Colonic mucosa (tissue), 4 donors: ENCODE measurements around the gene UBE3A. TPM values are rescaled to one million over a fixed set of nuclear protein-coding genes. Genes with fewer than 3 reads are reported as not detected.

Source experiments
- DNase-seq: peaks from one replicate; pipeline ENCODE4 v3.0.0-alpha.2; 2020
- H3K27ac ChIP-seq: fragments of 200-600 bp; one replicate; pipeline ENCODE4 v1.8.0; 2021
- H3K27me3 ChIP-seq: fragments of 200-600 bp; one replicate; pipeline ENCODE4 v1.8.0; 2021
- H3K36me3 ChIP-seq: fragments of 200-600 bp; one replicate; pipeline ENCODE4 v1.8.0; 2021
- H3K4me1 ChIP-seq: fragments of 200-600 bp; one replicate; pipeline ENCODE4 v1.8.0; 2021; ENCODE audit warnings: mild to moderate bottlenecking
- H3K4me3 ChIP-seq: fragments of 200-600 bp; one replicate; pipeline ENCODE4 v1.8.0; 2021
- H3K9ac ChIP-seq, 2 donors: one replicate each; pipeline ENCODE4 v1.7.0; 2013; ENCODE audit warnings: control low read depth in 2 of 2, low read depth in 2 of 2, low read length in 2 of 2
- H3K9me3 ChIP-seq: fragments of 200-600 bp; one replicate; pipeline ENCODE4 v1.8.0; 2021
- intact Hi-C: fragments of 100-400 bp; cut with DNase I; formaldehyde crosslinking; loops from one replicate; pipeline ENCODE4 v1.14.1; 2022
- total RNA-seq, 2 donors: library from RNA; stranded (reverse); fragmentation: NEBNext Ultra II Directional in 1 of 2; extraction: Animal tissue kit (Norgen Biotek cat#: 25700) in 1 of 2; gene quantifications; one replicate each; pipeline ENCODE4 v1.2.1, GENCODE V29; 2021
- TF ChIP-seq, protein P1 (sequence below): fragments of 200-600 bp; IDR thresholded peaks from one replicate; pipeline ENCODE4 v1.8.0; 2022; ENCODE audit warnings: antibody characterized with exemption, mild to moderate bottlenecking
- donor health status: healthy.
- donor health status: DM: no; HTN: no; CAD: no.
- donor health status: DM: no; HTN: no; CAD: no.

Gene UBE3A
- total RNA-seq, 2 donors from 2014 or later: 83.9 to 92.2 TPM

DNA sequence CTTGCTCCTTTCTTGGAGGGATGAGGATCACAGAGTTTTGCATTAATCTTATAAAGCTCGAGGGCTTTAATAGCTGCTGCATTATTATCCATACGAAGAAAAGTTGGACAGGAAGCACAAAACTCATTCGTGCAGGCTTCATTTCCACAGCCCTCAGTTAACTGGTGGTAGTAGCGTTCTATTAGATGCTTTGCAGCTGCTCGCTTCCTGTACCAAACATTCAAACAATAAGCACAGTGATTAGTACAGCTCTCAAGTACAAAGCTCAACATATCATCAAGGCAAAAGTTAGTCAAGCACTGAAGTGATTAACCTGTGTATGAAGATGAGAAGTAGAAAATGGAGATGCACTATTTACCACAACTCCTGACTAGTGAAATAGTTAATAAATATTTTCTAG lies 63.3 kb downstream of the UBE3A start:
- intact Hi-C loops: loop anchor here (10.0 kb wide), 1 partner anchor 59 kb away; the partner anchor contains the start of gene UBE3A
- DNase-seq: no peak
- no peaks in the 10 kb centered on the region for H3K9me3 ChIP-seq

DNA sequence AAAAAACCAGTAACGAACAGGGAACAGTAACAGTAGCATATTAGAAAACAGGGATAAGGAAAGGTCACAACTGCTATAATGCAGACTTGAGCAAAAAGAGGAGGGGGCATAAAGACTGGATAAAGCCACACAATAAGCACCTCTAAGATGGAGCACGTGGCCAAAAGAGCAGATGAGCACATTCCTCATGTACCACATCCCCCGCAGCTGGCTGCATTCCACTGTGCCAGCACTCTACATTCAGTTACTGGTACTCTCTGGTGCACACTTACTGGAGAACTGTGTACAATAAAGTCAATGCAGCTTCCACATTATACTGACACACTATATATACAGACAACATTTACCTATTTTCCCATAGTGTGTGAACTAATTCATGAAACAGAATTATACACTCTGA lies 64.7 kb downstream of the UBE3A start:
- no peaks in the 10 kb centered on the region for H3K4me1 ChIP-seq

More for the DNA sequence above, 63.3 kb downstream of the UBE3A start:
- H3K27me3 ChIP-seq: no peaks in the 10 kb centered on the region
- no peak overlapping the region for H3K9ac ChIP-seq
- no peak overlapping the region for H3K27ac ChIP-seq
- no peaks in the 10 kb centered on the region for H3K4me1 ChIP-seq
- TF ChIP-seq, protein P1, sequence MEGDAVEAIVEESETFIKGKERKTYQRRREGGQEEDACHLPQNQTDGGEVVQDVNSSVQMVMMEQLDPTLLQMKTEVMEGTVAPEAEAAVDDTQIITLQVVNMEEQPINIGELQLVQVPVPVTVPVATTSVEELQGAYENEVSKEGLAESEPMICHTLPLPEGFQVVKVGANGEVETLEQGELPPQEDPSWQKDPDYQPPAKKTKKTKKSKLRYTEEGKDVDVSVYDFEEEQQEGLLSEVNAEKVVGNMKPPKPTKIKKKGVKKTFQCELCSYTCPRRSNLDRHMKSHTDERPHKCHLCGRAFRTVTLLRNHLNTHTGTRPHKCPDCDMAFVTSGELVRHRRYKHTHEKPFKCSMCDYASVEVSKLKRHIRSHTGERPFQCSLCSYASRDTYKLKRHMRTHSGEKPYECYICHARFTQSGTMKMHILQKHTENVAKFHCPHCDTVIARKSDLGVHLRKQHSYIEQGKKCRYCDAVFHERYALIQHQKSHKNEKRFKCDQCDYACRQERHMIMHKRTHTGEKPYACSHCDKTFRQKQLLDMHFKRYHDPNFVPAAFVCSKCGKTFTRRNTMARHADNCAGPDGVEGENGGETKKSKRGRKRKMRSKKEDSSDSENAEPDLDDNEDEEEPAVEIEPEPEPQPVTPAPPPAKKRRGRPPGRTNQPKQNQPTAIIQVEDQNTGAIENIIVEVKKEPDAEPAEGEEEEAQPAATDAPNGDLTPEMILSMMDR: no peak
- no peak overlapping the region for H3K4me3 ChIP-seq
- H3K36me3 ChIP-seq: no peaks in the 10 kb centered on the region

DNA sequence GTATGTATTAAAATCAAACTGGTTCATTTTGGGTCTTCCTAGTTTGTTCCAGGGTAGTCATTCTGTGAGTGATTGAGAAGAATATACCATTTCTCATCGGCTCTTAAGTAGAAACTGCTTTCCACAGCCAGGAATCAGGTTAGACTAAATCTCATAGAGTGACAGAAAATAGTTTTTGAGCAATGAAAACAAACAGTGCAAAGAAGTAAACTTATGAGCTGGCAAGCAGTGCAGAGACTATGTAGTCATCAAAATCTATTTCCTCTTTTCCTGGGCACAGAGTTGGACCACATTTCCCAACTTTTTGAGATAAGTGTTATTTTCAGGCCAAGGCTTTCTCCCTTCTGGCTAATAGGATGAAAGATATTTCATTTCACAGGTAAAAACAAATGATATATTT lies 66.5 kb downstream of the UBE3A start:
- no peak for DNase-seq
- H3K4me1 ChIP-seq: no peaks in the 10 kb centered on the region
- H3K27ac ChIP-seq: no peak overlapping the region
- intact Hi-C loops: loop anchor here (10.0 kb wide), 1 partner anchor 63 kb away; the partner anchor contains the start of gene UBE3A
- H3K36me3 ChIP-seq: no peaks in the 10 kb centered on the region
- TF ChIP-seq, protein P1: no peak
- H3K9ac ChIP-seq: no peak overlapping the region
- H3K27me3 ChIP-seq: no peaks in the 10 kb centered on the region
- H3K9me3 ChIP-seq: no peaks in the 10 kb centered on the region
- H3K4me3 ChIP-seq: no peak overlapping the region

More for the DNA sequence above, 64.7 kb downstream of the UBE3A start:
- intact Hi-C loops: loop anchor here (10.0 kb wide), 1 partner anchor 61 kb away; the partner anchor contains the start of gene UBE3A
- H3K4me3 ChIP-seq: no peak overlapping the region
- H3K27me3 ChIP-seq: no peaks in the 10 kb centered on the region
- no peak for DNase-seq
- H3K9me3 ChIP-seq: no peaks in the 10 kb centered on the region
- TF ChIP-seq, protein P1: no peak
- H3K9ac ChIP-seq: no peak overlapping the region
- H3K36me3 ChIP-seq: no peaks in the 10 kb centered on the region
- H3K27ac ChIP-seq: no peak overlapping the region

DNA sequence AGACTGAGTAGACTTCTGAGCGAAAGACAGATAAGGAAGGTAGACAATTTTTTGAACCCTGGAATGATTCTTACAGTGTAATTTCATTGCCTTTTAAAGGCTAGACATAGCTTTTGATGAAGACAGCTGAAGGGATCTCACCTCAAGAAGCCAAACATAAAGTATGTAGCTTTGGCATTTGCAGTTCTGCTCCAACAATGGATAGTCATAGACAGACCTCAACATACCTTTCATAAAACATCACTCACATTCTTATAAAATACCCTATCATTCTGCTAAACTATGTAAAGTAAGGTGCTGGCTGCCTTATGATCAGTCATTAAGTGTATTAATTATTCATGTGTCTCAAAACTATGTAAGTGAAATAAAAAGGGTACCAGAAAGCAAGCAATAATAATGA lies 70.0 kb downstream of the UBE3A start:
- no peak for DNase-seq
- TF ChIP-seq, protein P1: no peak
- no peaks in the 10 kb centered on the region for H3K36me3 ChIP-seq

DNA sequence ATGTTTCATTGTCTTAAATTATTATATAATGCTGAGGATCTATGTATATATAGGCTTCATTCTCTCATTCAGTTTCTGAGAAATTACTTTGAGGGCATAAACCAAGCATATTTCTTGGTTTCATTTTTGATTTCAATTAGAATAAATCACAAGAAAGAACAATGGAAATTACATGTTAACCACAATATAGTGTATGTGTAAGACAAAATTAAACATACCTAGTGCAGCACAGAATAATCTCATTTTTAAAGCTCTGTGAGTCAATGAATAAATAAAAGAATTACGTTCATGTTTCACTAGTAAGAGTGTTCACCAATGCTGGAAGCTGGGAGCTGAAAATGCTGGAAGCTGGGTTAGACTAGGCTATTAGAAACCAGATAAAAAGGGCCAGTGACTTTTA lies 72.8 kb downstream of the UBE3A start:
- no peak for DNase-seq
- no peaks in the 10 kb centered on the region for H3K4me1 ChIP-seq
- H3K9ac ChIP-seq: no peak overlapping the region
- H3K36me3 ChIP-seq: no peaks in the 10 kb centered on the region
- TF ChIP-seq, protein P1: no peak
- no peak overlapping the region for H3K27ac ChIP-seq
- intact Hi-C loops: no loop called here
- H3K9me3 ChIP-seq: no peaks in the 10 kb centered on the region
- H3K4me3 ChIP-seq: no peak overlapping the region
- no peaks in the 10 kb centered on the region for H3K27me3 ChIP-seq

More for the DNA sequence above, 70.0 kb downstream of the UBE3A start:
- H3K4me3 ChIP-seq: no peak overlapping the region
- intact Hi-C loops: no loop called here
- H3K27ac ChIP-seq: no peak overlapping the region
- no peaks in the 10 kb centered on the region for H3K9me3 ChIP-seq
- H3K9ac ChIP-seq: no peak overlapping the region
- H3K4me1 ChIP-seq: no peaks in the 10 kb centered on the region
- H3K27me3 ChIP-seq: no peaks in the 10 kb centered on the region
